HG03060 (cell line): ENCODE results near the gene SRGAP1.
"Not testable (repeated sequence)": the region's sequence is repeated elsewhere in the genome, so short reads cannot be mapped to it uniquely, and the experiment has no call there.

Experiments
- ATAC-seq: cut with Tn5 transposase; IDR thresholded peaks from one replicate; pipeline ENCODE4 v1.9.1; 2021; ENCODE audit warnings: low read depth, moderate number of reproducible peaks; ENCODE audit not compliant: unreplicated experiment

Gene SRGAP1

GRCh38 chr12:64029013-64029857 is 184.7 kb downstream of the SRGAP1 start:
- no peak for ATAC-seq

GRCh38 chr12:64030155-64030554 is 185.7 kb downstream of the SRGAP1 start:
- ATAC-seq: no peak

GRCh38 chr12:64034056-64034455 is 189.6 kb downstream of the SRGAP1 start:
- not testable (repeated sequence) for ATAC-seq

- ATAC-seq: no peak
These were observed 190.5 kb downstream of the SRGAP1 start for GRCh38 chr12:64034901-64035576.

- ATAC-seq: no peak
These were observed 191.9 kb downstream of the SRGAP1 start for GRCh38 chr12:64036414-64036813.

- no peak for ATAC-seq
These were observed 194.9 kb downstream of the SRGAP1 start for GRCh38 chr12:64039281-64039871.

GRCh38 chr12:64042911-64043310 is 198.4 kb downstream of the SRGAP1 start:
- ATAC-seq: no peak

GRCh38 chr12:64044191-64044590 is 199.7 kb downstream of the SRGAP1 start:
- no peak for ATAC-seq

GRCh38 chr12:64051057-64051456 is 206.6 kb downstream of the SRGAP1 start:
- no peak for ATAC-seq

GRCh38 chr12:64053117-64053516 is 208.6 kb downstream of the SRGAP1 start:
- ATAC-seq: no peak

GRCh38 chr12:64054079-64054520 is 209.6 kb downstream of the SRGAP1 start:
- no peak for ATAC-seq

GRCh38 chr12:64056741-64057140 is 212.2 kb downstream of the SRGAP1 start:
- ATAC-seq: no peak

- no peak for ATAC-seq
These were observed 213.2 kb downstream of the SRGAP1 start for GRCh38 chr12:64057706-64058105.

- ATAC-seq: no peak
These were observed 214.2 kb downstream of the SRGAP1 start for GRCh38 chr12:64058541-64059265.

GRCh38 chr12:64059685-64060084 is 215.2 kb downstream of the SRGAP1 start:
- ATAC-seq: no peak

- no peak for ATAC-seq
These were observed 217.4 kb downstream of the SRGAP1 start for GRCh38 chr12:64061868-64062375.

- ATAC-seq: no peak
These were observed 218.6 kb downstream of the SRGAP1 start for GRCh38 chr12:64063121-64063520.

- no peak for ATAC-seq
These were observed 219.7 kb downstream of the SRGAP1 start for GRCh38 chr12:64064240-64064639.

- ATAC-seq: no peak
These were observed 220.2 kb downstream of the SRGAP1 start for GRCh38 chr12:64064706-64065105.

GRCh38 chr12:64065881-64066451 is 221.5 kb downstream of the SRGAP1 start:
- ATAC-seq: no peak
